Activated B cell treated with CpG ODN at 0.5 μM for 24 hours (primary cell): ENCODE data around the gene PLS1. TPM values are rescaled to one million over a fixed set of nuclear protein-coding genes. Genes with fewer than 3 reads are reported as not detected.
"Not testable (repeated sequence)": the region's sequence is repeated elsewhere in the genome, so short reads cannot be mapped to it uniquely, and the experiment has no call there.

Experiments used
- ATAC-seq: fragments of 200-7000 bp; cut with Tn5 transposase; one replicate; pipeline ENCODE4 v1.10.0; 2021; ENCODE audit warnings: low read depth, mild to moderate bottlenecking, moderate library complexity
- CTCF ChIA-PET: fragments of 350-600 bp; sonication (Branson Sonifier 250); formaldehyde crosslinking; loops from one replicate; lab custom pipeline; 2021; ENCODE audit warnings: antibody characterized with exemption; lab: Charles Lee
- POLR2A ChIA-PET: fragments of 350-600 bp; sonication (Branson Sonifier 250); formaldehyde crosslinking; loops from one replicate; lab custom pipeline; 2021; ENCODE audit warnings: antibody characterized with exemption; lab: Charles Lee
- DNase-seq: peaks from one replicate; pipeline ENCODE4 v3.0.0; 2022
- H3K27ac Mint-ChIP-seq: one replicate; pipeline ENCODE4 v1.8.0; 2020; ENCODE audit warnings: mixed read lengths
- H3K27me3 Mint-ChIP-seq: one replicate; pipeline ENCODE4 v1.8.0; 2021; ENCODE audit warnings: mixed read lengths
- H3K36me3 Mint-ChIP-seq: one replicate; pipeline ENCODE4 v1.8.0; 2021; ENCODE audit warnings: low read depth, mixed read lengths
- H3K4me1 Mint-ChIP-seq: one replicate; pipeline ENCODE4 v1.8.0; 2021; ENCODE audit warnings: mixed read lengths
- H3K4me3 Mint-ChIP-seq: one replicate; pipeline ENCODE4 v1.8.0; 2020; ENCODE audit warnings: mild to moderate bottlenecking, mixed read lengths
- H3K9me3 Mint-ChIP-seq: one replicate; pipeline ENCODE4 v1.8.0; 2020; ENCODE audit warnings: mixed read lengths
- intact Hi-C: fragments of 100-400 bp; cut with micrococcal nuclease; formaldehyde crosslinking; loops from one replicate; pipeline ENCODE4 v1.15.1; 2024
- total RNA-seq: library from RNA; stranded (reverse); gene quantifications from 2 replicates; pipeline ENCODE4 v1.2.3, GENCODE V29; 2022
- TF ChIP-seq, protein P1 (sequence below): fragments of 200-600 bp; IDR thresholded peaks from one replicate; pipeline ENCODE4 v1.8.0; 2022; ENCODE audit warnings: antibody characterized with exemption, mild to moderate bottlenecking

Gene PLS1
- total RNA-seq, 1 donor from 2014 or later = 0.91 TPM

DNA sequence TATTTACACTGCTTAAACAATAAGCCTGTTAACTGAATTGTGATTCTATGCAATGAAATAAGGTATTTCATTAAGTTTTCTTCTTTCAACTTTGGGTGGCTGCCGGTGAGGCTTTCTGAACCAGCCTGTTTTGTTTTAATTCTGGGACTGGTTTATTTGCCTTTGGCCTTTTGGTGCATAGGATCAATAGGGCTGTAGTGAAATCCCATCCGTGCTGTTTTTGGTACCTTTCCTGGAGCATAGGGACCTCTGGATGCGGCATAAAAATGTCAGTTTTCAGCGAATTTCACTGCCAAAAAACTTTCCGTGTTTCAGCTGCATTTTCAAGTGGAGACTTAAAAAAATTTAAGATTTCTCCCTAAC, 514 bp downstream of the PLS1 start:
- intact Hi-C loops = loop anchor here (1.0 to 5.0 kb wide), 4 partner anchors 18 to 1376 kb away; partner anchors contain the start of genes ATR, DIPK2A, TRPC1 and U2SURP
- Mint-ChIP-seq H3K4me1 (peaks cover 16% of the 10 kb centered on the region), H3K27ac (no peak overlapping the region), H3K27me3 (peaks cover 10% of the 10 kb centered on the region), H3K36me3 (no peaks in the 10 kb centered on the region), H3K9me3 (no peaks in the 10 kb centered on the region), H3K4me3 (peak overlapping the region; percentile 95)
- ChIA-PET POLR2A (interaction anchor here (1.6 to 4.4 kb wide), 2 partner anchors 18 to 401 kb away, joined by 3 to 27 read pairs; partner anchors contain the start of gene ATR), CTCF (no interaction called here)
- no peak for ATAC-seq
- TF ChIP-seq, protein P1, sequence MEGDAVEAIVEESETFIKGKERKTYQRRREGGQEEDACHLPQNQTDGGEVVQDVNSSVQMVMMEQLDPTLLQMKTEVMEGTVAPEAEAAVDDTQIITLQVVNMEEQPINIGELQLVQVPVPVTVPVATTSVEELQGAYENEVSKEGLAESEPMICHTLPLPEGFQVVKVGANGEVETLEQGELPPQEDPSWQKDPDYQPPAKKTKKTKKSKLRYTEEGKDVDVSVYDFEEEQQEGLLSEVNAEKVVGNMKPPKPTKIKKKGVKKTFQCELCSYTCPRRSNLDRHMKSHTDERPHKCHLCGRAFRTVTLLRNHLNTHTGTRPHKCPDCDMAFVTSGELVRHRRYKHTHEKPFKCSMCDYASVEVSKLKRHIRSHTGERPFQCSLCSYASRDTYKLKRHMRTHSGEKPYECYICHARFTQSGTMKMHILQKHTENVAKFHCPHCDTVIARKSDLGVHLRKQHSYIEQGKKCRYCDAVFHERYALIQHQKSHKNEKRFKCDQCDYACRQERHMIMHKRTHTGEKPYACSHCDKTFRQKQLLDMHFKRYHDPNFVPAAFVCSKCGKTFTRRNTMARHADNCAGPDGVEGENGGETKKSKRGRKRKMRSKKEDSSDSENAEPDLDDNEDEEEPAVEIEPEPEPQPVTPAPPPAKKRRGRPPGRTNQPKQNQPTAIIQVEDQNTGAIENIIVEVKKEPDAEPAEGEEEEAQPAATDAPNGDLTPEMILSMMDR = no peak
- no peak for DNase-seq

- H3K27me3 Mint-ChIP-seq = peaks cover 7% of the 10 kb centered on the region
- H3K36me3 Mint-ChIP-seq = no peaks in the 10 kb centered on the region
- DNase-seq (no peak), ATAC-seq (no peak)
- H3K9me3 Mint-ChIP-seq = no peaks in the 10 kb centered on the region
- intact Hi-C loops = loop anchor here (5.0 kb wide), 2 partner anchors 404 to 1374 kb away; partner anchors contain the start of genes DIPK2A and U2SURP
- ChIA-PET POLR2A (interaction anchor here (4.4 kb wide), 1 partner anchor 19 kb away, joined by 27 read pairs; the partner anchor contains the start of gene ATR), CTCF (no interaction called here)
- peaks cover 16% of the 10 kb centered on the region for H3K4me1 Mint-ChIP-seq
- H3K4me3 Mint-ChIP-seq = peak overlapping the region; percentile 24
- no peak overlapping the region for H3K27ac Mint-ChIP-seq
- TF ChIP-seq, protein P1 = no peak
Observed at GRCh38 chr3:142597906-142598305, 1.7 kb downstream of the PLS1 start.

- CTCF ChIA-PET = no interaction called here
- no peak overlapping the region for H3K4me3 Mint-ChIP-seq
- TF ChIP-seq, protein P1 = no peak
- DNase-seq = no peak
- ATAC-seq = no peak
- intact Hi-C loops = no loop called here
- no peaks in the 10 kb centered on the region for H3K9me3 Mint-ChIP-seq
- POLR2A ChIA-PET = no interaction called here
- no peaks in the 10 kb centered on the region for H3K36me3 Mint-ChIP-seq
- H3K4me1 Mint-ChIP-seq = peaks cover 4% of the 10 kb centered on the region
- peaks cover 4% of the 10 kb centered on the region for H3K27me3 Mint-ChIP-seq
- no peak overlapping the region for H3K27ac Mint-ChIP-seq
Observed at GRCh38 chr3:142601713-142602112, 5.5 kb downstream of the PLS1 start.

DNA sequence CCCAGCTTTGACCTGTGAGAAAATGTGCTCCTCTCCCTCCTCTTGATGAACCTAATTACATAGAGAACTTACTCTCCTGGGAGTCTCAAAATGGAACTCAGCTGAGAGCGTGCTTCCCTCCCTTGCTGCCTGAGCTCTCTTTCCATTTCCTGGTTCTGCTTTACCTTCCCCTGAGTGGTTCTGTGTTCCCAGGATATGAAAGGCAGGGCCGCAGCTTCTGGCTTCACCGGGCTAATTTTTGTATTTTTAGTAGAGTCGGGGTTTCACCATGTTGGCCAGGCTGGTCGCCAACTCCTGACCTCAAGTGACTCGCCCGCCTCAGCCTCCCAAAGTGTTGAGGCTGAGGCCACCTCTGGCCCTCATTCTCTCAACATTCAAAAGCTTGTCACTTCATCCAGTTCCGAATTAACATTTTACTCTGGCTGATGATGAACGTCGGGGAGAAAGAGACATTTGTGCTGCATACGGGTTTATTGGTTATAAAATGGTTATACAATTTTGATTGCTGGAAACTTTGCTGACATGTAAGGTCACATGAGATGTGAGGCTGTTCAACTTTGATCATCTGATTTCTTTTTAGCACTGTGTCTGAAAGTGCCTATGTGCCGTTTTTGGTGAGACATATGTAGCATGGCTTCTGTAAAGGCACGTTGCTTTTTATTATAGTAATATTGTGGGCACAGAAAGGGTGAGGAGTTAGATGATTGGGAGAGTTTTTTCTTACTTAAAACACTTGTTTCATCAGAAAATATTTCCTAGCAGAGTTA, 6.6 kb downstream of the PLS1 start:
- TF ChIP-seq, protein P1 = no peak
- DNase-seq (no peak), ATAC-seq (no peak)
- Mint-ChIP-seq H3K9me3 (no peaks in the 10 kb centered on the region), H3K4me1 (no peaks in the 10 kb centered on the region), H3K36me3 (no peaks in the 10 kb centered on the region), H3K27ac (no peak overlapping the region), H3K4me3 (no peak overlapping the region), H3K27me3 (peaks cover 4% of the 10 kb centered on the region)
- ChIA-PET POLR2A (no interaction called here), CTCF (no interaction called here)
- intact Hi-C loops = no loop called here

GRCh38 chr3:142603386-142603705, 7.2 kb downstream of the PLS1 start:
- H3K4me3 Mint-ChIP-seq, POLR2A ChIA-PET, H3K27ac Mint-ChIP-seq, CTCF ChIA-PET, intact Hi-C loops, H3K36me3 Mint-ChIP-seq, H3K4me1 Mint-ChIP-seq, DNase-seq, ATAC-seq, H3K9me3 Mint-ChIP-seq, H3K27me3 Mint-ChIP-seq: not testable (repeated sequence)
